Medulla oblongata (tissue), 1 donor: ENCODE results near the gene RIPK3.

Experiments used
- DNase-seq: peaks from one replicate; pipeline ENCODE4 v3.0.0-alpha.2; 2015; ENCODE audit errors: extremely low spot score

RIPK3 gene

DNA sequence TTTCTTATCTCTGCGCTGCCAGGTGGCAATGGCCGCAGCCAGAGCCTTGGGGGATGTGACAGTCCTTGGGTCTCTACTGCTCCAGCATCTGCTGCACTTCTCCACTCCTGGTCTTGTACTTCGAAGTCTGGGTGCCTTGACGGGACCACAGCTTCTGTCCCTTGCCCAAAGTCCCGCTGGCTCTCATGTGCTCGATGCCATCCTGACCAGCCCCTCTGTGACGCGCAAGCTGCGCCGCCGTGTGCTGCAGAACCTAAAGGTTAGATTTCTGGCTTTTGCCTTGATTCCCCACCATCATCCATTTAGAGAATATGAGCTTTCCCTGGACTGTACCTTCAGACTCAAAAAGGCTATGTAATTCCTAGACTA, 35.8 kb downstream of the RIPK3 start:
- DNase-seq: no peak

DNA sequence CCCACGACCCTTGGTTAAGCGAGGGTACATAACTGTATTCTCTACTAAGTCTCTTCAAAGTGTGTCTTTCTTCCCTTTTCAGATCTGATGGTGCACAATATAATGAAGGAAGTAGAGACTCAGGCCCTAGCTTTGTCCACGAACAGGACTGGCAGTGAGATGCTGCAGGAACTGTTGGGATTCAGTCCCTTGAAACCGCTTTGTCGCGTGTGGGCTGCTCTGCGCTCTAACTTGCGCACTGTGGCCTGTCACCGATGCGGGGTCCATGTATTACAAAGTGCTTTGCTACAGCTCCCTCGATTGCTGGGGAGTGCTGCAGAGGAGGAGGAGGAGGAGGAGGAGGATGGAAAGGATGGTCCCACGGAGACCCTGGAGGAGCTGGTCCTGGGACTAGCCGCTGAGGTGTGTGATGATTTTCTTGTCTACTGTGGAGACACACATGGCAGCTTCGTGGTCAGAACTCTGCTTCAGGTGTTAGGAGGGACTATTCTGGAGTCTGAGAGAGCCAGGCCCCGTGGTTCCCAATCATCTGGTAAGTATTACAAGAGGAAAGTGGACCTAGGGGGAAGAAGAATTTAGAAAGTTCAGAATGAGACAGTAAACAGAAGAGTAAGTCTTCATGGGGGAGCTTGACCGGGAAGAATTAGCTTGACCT, 39.3 kb downstream of the RIPK3 start:
- no peak for DNase-seq

DNA sequence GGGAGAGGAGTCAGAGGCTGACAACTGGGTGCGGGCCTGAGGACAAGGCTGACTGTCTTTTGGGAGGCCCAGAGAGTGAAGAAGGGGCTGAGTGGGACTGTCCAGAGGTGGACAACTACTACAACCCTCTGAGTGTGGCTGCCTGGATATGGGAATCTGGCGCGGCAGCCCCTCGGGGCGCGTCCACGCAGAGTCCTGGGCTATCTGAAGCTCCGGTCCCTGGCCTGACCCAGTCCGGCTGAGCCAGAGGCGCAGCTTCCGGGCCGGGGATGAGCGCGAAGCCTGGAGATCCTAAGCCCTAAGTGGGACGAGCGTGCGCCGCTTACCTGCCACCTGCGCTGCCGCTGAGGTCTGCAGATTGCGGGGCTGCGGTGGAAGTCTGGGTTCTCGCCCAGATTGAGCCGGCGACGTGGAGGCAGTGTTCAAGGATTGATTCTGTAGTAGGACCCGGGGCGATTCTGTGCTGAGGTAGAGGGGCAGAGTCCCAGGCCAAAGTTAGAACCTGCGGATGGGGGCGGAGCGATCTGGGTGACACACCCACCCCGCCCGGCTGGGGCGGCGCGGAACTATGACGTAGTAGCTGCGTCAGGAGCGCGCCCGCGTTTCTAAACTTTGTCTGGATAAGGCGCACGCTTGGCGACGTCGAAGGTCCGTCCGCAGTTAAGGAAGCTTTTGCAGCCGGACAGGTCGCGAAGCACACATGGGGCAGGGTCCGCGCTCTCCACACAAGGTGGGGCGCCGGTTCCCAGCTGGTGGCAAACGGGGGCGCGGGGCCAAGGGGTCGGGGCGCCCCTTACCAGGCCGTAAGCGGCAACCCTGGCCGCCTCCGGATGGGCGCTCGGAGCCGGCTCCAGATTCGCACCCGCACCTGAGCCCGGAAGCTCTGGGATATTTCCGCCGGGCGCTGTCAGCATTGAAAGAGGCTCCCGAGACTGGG, 40.3 kb downstream of the RIPK3 start, which contains the start of the genes DHRS1 and NOP9:
Gene DHRS1 (minus strand): TSS at position 526 of the 937 bp plus-strand sequence. CDS start 674 bp downstream, outside the sequence.
Gene NOP9 (plus strand): TSS at position 596 of the 937 bp plus-strand sequence. CDS start 105 bp downstream, at position 701.
- peak; percentile 91 for DNase-seq

DNA sequence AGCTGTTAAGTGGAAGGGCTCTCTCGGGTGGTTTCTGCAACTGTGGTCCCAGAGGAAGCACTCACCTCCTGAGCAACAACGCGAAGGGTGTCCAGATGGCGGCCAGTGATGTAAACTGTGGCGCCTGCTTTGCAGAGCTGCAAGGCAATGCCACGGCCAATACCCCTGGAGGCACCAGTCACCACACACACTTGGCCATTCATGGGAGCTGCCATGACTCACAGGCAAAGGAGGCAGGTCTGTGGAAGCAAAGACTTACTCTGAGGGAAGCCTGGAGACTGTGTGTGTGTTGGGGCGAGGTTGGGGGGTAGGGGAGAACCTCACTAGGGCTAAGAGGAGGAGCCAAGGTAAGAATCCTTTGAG, 40.9 kb downstream of the RIPK3 start:
- no peak for DNase-seq

DNA sequence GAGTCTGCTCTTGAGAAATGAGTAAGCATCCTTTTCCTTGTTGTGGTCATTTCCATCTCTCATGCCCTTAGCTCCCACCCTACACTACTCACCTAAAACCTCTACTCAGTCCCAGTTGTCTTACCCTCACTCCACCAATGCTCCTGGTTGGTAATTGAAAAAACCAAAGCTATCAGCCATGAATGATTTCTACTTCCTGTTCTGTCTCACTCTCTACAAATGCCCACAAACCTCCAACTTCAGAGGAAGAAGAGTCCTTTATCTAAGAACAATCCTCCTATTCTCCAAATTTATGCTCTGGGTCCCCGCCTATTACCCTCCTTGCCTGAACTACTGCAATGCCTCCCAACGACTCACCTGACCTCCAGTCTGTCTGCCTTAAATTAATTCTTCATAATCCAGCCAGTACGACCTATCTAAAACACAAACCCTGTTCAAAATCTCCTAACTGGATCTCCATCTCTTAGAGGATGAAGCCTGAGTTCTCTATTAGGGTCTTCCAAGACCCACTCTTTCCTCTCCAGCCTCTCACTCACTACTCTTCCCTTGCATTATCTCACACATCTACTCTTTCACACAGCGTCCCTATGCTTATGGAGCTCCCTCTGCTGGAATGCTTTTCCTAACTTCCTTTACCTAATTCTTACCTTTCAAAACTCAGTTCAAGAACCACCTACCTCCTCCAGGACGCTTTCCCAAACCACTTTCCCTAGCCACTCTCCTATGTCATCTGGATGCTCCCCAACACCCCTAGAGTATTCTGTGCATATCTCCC, 42.4 kb downstream of the RIPK3 start:
- DNase-seq: no peak

DNA sequence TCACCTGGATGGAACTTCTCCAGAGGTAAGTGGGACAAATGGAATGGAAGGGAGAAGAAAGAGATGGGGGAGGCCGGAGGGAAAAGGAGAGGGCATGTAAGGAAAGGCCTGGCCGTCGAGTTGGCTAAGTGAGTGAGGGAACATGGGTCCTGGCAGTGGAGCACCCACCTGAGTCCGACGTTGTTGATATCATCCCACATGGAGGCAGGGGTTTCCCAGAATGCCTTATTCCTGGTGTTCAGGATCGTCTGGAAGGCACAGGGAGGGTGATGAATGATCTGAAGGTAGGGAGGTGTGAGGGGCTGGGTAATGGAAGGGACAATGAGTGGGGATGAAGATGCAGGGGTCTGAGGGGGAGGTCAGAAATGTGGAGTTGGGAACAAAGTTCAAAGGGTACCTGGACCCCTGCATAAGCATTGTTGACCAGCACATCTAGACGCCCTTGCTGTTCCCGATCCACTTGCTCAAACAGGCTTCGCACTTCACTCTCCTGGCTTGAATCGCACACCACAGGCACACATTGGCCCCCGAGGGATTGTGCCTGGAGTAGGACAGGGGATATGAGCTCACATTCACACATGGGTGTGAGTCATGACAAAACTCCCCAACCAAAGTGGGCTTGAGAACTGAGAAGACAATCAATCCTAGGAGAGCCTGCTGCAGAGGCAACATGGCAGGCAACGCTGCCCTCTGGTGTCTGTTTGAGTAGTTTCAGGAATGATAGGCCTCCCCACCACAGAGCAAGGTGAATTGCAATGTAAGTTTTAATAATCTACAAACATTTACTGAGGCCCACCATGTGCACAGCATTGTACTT, 43.2 kb downstream of the RIPK3 start:
- DNase-seq: peak; percentile 82

DNA sequence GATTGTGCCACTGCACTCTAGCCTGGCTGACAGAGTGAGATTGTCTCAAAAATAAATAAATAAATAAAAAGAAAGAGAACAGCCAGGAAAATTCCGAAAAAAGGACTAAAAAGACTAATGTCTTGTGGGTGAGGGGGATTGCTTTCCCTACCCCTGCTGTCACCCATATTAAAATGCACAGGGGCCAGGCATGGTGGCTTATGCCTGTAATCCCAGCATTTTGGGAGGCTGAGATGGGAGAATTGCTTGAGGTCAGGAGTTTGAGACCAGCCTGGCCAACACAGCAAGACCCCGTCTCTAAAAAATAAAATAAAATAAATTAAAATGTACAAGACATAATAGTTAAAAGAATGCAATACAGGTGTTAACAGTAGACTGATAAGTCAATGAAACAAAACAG, 46.3 kb downstream of the RIPK3 start:
- no peak for DNase-seq

DNA sequence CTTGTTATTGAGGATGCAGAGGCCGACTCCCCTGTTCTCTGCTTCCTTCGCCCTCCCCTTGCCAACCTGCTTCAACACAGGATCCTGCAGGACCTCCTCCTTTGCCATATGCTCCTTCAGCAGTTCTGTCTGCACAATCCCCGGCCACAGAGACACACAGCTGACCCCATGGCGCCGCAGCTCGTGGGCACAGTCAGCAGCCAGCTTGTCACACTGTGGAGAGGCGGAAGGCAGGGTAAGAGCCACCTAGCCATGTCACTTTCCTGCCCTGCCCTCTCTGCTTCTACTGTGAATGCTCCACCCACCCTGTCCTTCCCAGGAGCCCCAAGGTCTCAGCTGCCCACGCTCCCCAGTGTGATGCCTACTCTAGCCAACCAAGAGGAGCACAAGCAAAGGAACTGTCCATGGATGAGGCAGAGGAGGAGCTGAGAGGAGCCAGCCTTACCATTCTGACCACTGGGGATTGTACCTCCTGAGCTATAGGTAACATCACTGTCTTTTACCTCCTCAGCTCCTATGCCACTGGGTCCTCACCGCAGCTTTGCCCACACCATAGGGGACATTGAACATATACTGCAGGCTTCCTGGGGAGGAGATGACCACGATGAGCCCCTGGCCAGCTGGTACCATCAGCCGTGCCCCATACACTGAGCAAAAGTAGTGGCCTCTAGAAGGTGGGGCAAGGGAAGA, 47.5 kb downstream of the RIPK3 start:
- DNase-seq: no peak

DNA sequence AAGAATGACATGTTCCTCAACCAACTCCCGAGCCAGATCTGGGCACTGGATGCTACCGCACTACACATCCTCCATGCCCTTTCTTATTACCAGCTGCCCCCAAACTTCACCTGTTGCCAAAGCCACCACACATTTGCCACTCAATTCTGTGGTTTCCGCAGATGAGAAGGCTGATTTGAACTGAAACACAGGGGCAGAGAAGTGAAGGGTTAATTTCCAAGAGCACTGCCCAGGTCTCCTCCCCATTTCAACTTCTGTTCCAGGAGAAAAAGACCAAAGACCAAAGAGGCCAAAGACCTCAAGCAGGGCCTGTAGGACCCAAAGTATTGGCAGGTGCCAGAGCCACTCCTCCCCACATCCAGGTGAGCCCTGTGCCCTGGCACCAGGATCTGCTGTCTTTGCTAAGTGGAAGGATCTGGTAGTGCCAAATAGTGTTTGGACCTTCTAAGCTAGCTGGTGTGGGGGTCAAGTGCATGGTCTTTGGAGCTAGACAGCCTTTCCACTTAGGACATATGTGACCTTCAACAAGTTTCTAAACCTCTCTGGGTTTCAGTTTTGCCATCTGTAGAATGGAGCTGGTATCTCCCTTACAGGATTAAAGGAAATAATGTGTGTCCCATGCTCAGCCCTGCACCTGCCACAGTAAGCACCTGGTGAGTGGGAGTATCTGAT, 48.2 kb downstream of the RIPK3 start:
- no peak for DNase-seq

DNA sequence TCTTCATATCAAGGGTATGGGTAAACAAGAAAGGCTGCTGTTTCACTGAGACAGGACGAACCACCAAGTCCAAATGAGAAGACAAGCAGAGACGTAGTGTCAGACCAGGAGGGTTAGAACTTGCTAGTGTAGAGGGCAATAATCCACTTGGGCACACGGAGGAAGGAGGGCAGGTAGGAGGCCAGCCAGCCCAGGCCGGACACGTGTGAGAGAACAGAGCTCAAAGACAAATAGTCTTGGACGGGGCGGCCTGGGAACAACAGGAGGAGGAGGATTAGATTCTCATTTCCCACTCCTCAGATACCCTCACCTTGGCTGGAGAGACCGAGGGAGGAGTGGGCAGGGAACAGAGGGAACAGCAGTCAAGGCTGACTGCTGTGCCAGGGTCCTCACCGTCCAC, 49.0 kb downstream of the RIPK3 start:
- DNase-seq: no peak

DNA sequence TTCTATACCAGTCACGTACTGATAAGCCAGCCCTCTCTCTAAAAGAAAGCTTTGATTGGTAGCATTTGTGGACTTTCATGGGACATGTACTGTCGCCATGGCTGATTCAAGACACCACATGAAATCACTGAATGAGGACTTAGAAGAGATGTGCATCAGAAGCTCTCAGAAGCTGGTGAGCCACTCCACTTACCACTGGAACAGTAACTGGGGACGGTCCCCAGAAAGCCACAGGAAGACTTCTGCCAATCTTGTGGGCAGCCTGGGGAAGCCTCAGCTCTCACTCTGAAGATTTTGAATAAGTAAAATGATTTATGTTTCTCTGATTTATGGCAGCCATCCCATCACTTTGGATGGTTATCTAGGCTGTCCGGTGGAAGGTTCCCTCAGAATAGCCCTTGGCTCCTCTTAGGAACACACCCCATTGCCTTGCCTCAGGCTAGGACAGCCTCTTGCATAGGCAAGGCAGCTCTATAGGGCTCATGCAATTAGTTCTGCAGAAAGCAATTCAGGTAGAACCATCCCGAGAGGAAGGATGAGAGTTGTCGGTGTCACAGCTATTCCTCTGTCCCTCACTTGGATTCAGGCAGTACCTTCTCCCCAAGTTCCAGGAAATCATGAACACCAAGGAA, 50.0 kb downstream of the RIPK3 start:
- no peak for DNase-seq

DNA sequence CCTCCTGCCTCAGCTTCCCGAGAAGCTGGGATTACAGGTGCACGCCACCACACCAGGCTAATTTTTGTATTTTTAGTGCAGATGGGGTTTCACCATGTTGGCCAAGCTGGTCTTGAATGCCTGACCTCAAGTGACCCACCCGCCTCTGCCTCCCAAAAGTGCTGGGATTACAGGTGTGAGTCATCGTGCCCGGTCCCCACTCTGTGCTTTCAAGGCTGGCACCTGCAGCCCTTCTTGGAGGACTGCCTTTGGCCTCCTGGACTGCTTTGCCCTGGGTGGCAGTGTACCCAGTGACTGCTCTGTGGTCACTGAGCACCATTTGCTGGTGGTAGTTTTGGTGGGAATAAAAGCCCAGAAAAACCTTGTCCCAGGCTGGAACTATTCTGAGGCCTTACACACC, 52.8 kb downstream of the RIPK3 start:
- no peak for DNase-seq
